Panc1 (cell line): ENCODE results near the gene CSNK1G1. TPM values are rescaled to one million over a fixed set of nuclear protein-coding genes. Genes with fewer than 3 reads are reported as not detected.

Experiments used
- ATAC-seq: fragments of 200-7000 bp; cut with Tn5 transposase; 2 replicates; pipeline ENCODE4 v1.9.1; 2020; ENCODE audit warnings: mild to moderate bottlenecking, moderate library complexity
- BruUV-seq: library from RNA; stranded (reverse); fragments of 400-500 nt; replicated peaks from 2 replicates; lab custom pipeline; 2021; lab: Mats Ljungman, UMichigan
- CTCF ChIA-PET: fragments of 300-600 bp; sonication (Branson Sonifier 250); formaldehyde crosslinking; loops from one replicate; lab custom pipeline; 2022; ENCODE audit warnings: antibody characterized with exemption; lab: Charles Lee
- POLR2A ChIA-PET: fragments of 300-600 bp; sonication (Branson Sonifier 250); formaldehyde crosslinking; loops from one replicate; lab custom pipeline; 2022; ENCODE audit warnings: antibody characterized with exemption; lab: Charles Lee
- DNase-seq: peaks from one replicate; pipeline ENCODE4 v3.0.0-alpha.2; 2010; ENCODE audit warnings: low read depth, low spot score
- H3K27ac ChIP-seq: 2 replicates; pipeline ENCODE4 v1.5.1; 2011; ENCODE audit warnings: mild to moderate bottlenecking, low read length, inconsistent platforms
- H3K27me3 ChIP-seq: fragments of 200-500 bp; sonication (Bioruptor generic); 2 replicates; pipeline ENCODE4 v1.6.0; 2014; ENCODE audit warnings: low read length, inconsistent platforms; ENCODE audit not compliant: control insufficient read depth, insufficient read depth
- H3K36me3 ChIP-seq: fragments of 200-500 bp; sonication (Bioruptor generic); 2 replicates; pipeline ENCODE4 v1.5.1; 2014; ENCODE audit warnings: inconsistent platforms, mild to moderate bottlenecking, low read length, moderate library complexity; ENCODE audit not compliant: control insufficient read depth, insufficient read depth
- H3K4me1 ChIP-seq: 2 replicates; pipeline ENCODE4 v1.5.1; 2011; ENCODE audit warnings: inconsistent platforms, mild to moderate bottlenecking, low read length, moderate library complexity; ENCODE audit not compliant: control insufficient read depth, insufficient read depth
- H3K4me3 ChIP-seq, 2 experiments: 2 replicates each; pipeline ENCODE4 v1.5.1; 2011 to 2012; ENCODE audit warnings: low read depth in 2 of 2, low read length in 2 of 2, mild to moderate bottlenecking in 2 of 2, inconsistent platforms in 1 of 2, moderate library complexity in 1 of 2
- H3K9me3 ChIP-seq: fragments of 200-500 bp; sonication (Bioruptor generic); 2 replicates; pipeline ENCODE4 v1.5.1; 2014; ENCODE audit warnings: low read depth, mild to moderate bottlenecking, inconsistent platforms, low read length, moderate library complexity; ENCODE audit not compliant: control insufficient read depth, insufficient read depth
- POLR2AphosphoS5 ChIP-seq: IDR thresholded peaks from 2 replicates; pipeline ENCODE4 v1.6.1; 2012; ENCODE audit warnings: mild to moderate bottlenecking, low read depth, low read length, moderate library complexity
- SIN3A ChIP-seq: IDR thresholded peaks from 2 replicates; pipeline ENCODE4 v1.6.1; 2012; ENCODE audit warnings: low read depth, mild to moderate bottlenecking, low read length, moderate library complexity, borderline replicate concordance; ENCODE audit not compliant: insufficient read depth
- TCF7L2 ChIP-seq: IDR thresholded peaks from 2 replicates; pipeline ENCODE4 v1.6.1; 2011; ENCODE audit warnings: mild to moderate bottlenecking, low read depth, low read length, inconsistent platforms
- in situ Hi-C: cut with HindIII; loops from 2 replicates; pipeline ENCODE4 v1.10.0; 2016; ENCODE audit warnings: low sequenced_read_pairs, low pct_unique_long_range_greater_than_20kb
- intact Hi-C: fragments of 100-400 bp; cut with micrococcal nuclease; formaldehyde crosslinking; loops from one replicate; pipeline ENCODE4 v1.10.0; 2022; ENCODE audit not compliant: unreplicated experiment
- total RNA-seq: library from RNA; stranded (reverse); gene quantifications from one replicate; pipeline ENCODE4 v1.2.1, GENCODE V29; 2021; ENCODE audit not compliant: unreplicated experiment
- TF ChIP-seq, protein P1 (sequence below), 2 experiments: IDR thresholded peaks; 2 replicates each; pipeline ENCODE4 v1.6.1; 2011 to 2012; ENCODE audit warnings: low read depth in 2 of 2, control low read depth in 1 of 2, low read length in 1 of 2, mild to moderate bottlenecking in 1 of 2, moderate library complexity in 1 of 2; ENCODE audit not compliant: insufficient read depth in 1 of 2
- TF ChIP-seq, protein P2 (sequence below): fragments of 450-650 bp; IDR thresholded peaks from 2 replicates; pipeline ENCODE4 v1.5.1; 2017; ENCODE audit warnings: mild to moderate bottlenecking

Gene CSNK1G1
- total RNA-seq, 1 experiment from 2014 or later = 22.8 TPM

DNA sequence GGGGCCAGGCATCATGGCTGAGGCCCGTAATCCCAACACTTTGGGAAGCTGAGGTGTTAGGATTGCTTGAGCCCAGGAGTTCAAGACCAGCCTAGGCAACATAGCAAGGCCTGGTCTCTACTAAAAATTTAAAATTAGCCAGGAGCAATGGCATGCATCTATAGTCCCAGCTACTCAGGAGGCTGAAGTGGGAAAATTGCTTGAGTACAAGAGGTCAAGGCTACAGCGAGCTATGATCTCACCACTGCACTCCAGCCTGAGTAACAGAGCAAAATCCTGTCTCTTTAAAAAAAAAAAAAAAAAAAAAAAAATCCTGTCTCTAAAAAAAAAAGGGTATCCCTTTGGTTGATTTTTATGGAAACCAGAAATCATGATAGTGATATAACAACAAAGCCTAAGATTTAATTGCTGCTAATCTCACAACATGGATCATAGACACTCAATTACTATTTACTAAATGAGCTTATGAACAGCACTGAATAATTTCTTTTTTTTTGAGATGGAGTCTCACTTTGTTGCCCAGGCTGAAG lies 13.2 kb upstream of the CSNK1G1 start:
- Histone ChIP-seq H3K4me1 (no peaks in the 10 kb centered on the region), H3K36me3 (peaks cover 4% of the 10 kb centered on the region; the same call in 1 of the 2 replicates), H3K9me3 (no peaks in the 10 kb centered on the region), H3K27ac (no peak overlapping the region), H3K27me3 (no peaks in the 10 kb centered on the region), H3K4me3 (no peak overlapping the region)
- POLR2A ChIA-PET = interaction anchor here (0.6 to 0.7 kb wide), 3 partner anchors 13 to 282 kb away, joined by 3 to 9 read pairs (median 4); no protein-coding TSS in a partner anchor
- intact Hi-C loops (no loop called here), in situ Hi-C loops (no loop called here)
- TF ChIP-seq SIN3A = no peak
- no peak for DNase-seq
- BruUV-seq = no TSS peak
- ATAC-seq = no peak
- CTCF ChIA-PET = interaction anchor here (0.6 kb wide), 1 partner anchor 98 kb away, joined by 5 read pairs; no protein-coding TSS in a partner anchor

DNA sequence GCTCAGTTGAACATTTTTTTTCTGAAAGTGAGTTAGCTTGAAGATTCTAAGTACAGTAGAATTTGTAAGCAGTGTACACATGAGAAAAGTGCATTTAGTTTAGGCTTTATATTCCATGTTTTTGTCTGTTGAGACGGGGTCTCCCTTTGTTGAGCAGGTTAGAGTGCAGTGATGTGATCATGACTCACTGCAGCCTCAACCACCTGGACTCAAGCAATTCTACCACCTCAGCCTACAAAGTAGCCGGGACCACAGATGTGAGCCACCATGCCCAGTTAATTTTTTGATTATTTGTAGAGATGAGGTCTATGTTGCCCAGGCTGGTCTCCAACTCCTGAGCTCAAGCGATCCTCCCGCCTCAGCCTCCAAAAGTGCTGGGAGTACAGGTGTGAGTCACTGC lies 5.3 kb upstream of the CSNK1G1 start:
- H3K4me3 ChIP-seq = no peak overlapping the region
- intact Hi-C loops (no loop called here), in situ Hi-C loops (no loop called here)
- no TSS peak for BruUV-seq
- H3K36me3 ChIP-seq = peaks cover 4% of the 10 kb centered on the region; the same call in 1 of the 2 replicates
- POLR2A ChIA-PET = interaction anchor here (0.6 kb wide), 1 partner anchor 102 kb away, joined by 7 read pairs; no protein-coding TSS in a partner anchor
- ATAC-seq (no peak), DNase-seq (no peak)
- TF ChIP-seq SIN3A = no peak
- H3K27me3 ChIP-seq = no peaks in the 10 kb centered on the region
- peaks cover 5% of the 10 kb centered on the region; the same call in 1 of the 2 replicates for H3K4me1 ChIP-seq
- no peaks in the 10 kb centered on the region for H3K9me3 ChIP-seq
- CTCF ChIA-PET = no interaction called here
- H3K27ac ChIP-seq = no peak overlapping the region

DNA sequence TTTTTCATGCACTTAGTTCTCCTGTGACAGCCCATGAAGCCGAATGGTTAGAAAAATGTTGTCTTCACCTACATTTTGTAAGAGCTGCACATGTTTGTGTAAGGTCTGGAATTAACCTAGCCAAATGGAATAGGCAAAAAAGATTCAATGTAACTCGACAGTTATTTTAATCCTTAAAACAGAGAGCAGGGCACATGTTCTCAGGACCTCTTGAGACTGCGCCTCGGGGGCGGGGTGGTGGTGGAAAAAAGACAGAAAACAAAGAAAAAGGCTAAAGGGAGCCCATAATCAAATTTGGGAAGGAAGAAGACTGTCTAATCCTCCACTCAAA lies 702 bp upstream of the CSNK1G1 start:
- no peaks in the 10 kb centered on the region for H3K9me3 ChIP-seq
- peak overlapping the region; percentile 92 for H3K27ac ChIP-seq
- no peaks in the 10 kb centered on the region for H3K27me3 ChIP-seq
- no TSS peak for BruUV-seq
- intact Hi-C loops = loop anchor here (5.0 kb wide), 1 partner anchor 144 kb away; no protein-coding TSS in a partner anchor
- POLR2A ChIA-PET = interaction anchor here (0.6 kb wide), 1 partner anchor 18 kb away, joined by 3 read pairs; no protein-coding TSS in a partner anchor
- no peaks in the 10 kb centered on the region for H3K36me3 ChIP-seq
- CTCF ChIA-PET = interaction anchor here (0.6 to 0.7 kb wide), 2 partner anchors 37 to 109 kb away, joined by 3 to 4 read pairs; no protein-coding TSS in a partner anchor
- in situ Hi-C loops = no loop called here
- no peak for DNase-seq
- H3K4me1 ChIP-seq = peaks cover 9% of the 10 kb centered on the region
- TF ChIP-seq POLR2AphosphoS5 = no peak
- TF ChIP-seq, protein P1, sequence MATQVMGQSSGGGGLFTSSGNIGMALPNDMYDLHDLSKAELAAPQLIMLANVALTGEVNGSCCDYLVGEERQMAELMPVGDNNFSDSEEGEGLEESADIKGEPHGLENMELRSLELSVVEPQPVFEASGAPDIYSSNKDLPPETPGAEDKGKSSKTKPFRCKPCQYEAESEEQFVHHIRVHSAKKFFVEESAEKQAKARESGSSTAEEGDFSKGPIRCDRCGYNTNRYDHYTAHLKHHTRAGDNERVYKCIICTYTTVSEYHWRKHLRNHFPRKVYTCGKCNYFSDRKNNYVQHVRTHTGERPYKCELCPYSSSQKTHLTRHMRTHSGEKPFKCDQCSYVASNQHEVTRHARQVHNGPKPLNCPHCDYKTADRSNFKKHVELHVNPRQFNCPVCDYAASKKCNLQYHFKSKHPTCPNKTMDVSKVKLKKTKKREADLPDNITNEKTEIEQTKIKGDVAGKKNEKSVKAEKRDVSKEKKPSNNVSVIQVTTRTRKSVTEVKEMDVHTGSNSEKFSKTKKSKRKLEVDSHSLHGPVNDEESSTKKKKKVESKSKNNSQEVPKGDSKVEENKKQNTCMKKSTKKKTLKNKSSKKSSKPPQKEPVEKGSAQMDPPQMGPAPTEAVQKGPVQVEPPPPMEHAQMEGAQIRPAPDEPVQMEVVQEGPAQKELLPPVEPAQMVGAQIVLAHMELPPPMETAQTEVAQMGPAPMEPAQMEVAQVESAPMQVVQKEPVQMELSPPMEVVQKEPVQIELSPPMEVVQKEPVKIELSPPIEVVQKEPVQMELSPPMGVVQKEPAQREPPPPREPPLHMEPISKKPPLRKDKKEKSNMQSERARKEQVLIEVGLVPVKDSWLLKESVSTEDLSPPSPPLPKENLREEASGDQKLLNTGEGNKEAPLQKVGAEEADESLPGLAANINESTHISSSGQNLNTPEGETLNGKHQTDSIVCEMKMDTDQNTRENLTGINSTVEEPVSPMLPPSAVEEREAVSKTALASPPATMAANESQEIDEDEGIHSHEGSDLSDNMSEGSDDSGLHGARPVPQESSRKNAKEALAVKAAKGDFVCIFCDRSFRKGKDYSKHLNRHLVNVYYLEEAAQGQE (IDR thresholded peaks at IDR 0.05; ENCODE audit: insufficient read depth in 1 of 2, low read depth in 2 of 2, low read length in 1 of 2) = no peak
- TF ChIP-seq, protein P2, sequence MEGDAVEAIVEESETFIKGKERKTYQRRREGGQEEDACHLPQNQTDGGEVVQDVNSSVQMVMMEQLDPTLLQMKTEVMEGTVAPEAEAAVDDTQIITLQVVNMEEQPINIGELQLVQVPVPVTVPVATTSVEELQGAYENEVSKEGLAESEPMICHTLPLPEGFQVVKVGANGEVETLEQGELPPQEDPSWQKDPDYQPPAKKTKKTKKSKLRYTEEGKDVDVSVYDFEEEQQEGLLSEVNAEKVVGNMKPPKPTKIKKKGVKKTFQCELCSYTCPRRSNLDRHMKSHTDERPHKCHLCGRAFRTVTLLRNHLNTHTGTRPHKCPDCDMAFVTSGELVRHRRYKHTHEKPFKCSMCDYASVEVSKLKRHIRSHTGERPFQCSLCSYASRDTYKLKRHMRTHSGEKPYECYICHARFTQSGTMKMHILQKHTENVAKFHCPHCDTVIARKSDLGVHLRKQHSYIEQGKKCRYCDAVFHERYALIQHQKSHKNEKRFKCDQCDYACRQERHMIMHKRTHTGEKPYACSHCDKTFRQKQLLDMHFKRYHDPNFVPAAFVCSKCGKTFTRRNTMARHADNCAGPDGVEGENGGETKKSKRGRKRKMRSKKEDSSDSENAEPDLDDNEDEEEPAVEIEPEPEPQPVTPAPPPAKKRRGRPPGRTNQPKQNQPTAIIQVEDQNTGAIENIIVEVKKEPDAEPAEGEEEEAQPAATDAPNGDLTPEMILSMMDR = no peak
- TF ChIP-seq TCF7L2 = no peak
- TF ChIP-seq SIN3A = no peak
- ATAC-seq = no peak
- peak overlapping the region; percentile 73 to 97 for H3K4me3 ChIP-seq
